Ovary (tissue), 3 donors: ENCODE data around the gene ZNF639.
"Not testable (repeated sequence)": the region's sequence is repeated elsewhere in the genome, so short reads cannot be mapped to it uniquely, and the experiment has no call there.

Experiments
- CTCF ChIP-seq, 3 donors: fragments of 450-650 bp in 2 of 3; fragments of 200-600 bp in 1 of 3; IDR thresholded peaks; one replicate each; pipeline versions ENCODE4 v1.5.1 to v1.8.0; 2016 to 2022; ENCODE audit warnings: antibody characterized with exemption in 3 of 3, mild to moderate bottlenecking in 1 of 3
- EP300 ChIP-seq: sonication (generic); formaldehyde crosslinking; IDR thresholded peaks from one replicate; pipeline ENCODE4 v1.6.1; 2017; ENCODE audit warnings: antibody characterized with exemption
- POLR2A ChIP-seq: fragments of 450-650 bp; IDR thresholded peaks from one replicate; pipeline ENCODE4 v1.6.1; 2017; ENCODE audit warnings: antibody characterized with exemption, mild to moderate bottlenecking, moderate library complexity
- donor health status: DM: no; HTN: no; CAD: no.

DNA sequence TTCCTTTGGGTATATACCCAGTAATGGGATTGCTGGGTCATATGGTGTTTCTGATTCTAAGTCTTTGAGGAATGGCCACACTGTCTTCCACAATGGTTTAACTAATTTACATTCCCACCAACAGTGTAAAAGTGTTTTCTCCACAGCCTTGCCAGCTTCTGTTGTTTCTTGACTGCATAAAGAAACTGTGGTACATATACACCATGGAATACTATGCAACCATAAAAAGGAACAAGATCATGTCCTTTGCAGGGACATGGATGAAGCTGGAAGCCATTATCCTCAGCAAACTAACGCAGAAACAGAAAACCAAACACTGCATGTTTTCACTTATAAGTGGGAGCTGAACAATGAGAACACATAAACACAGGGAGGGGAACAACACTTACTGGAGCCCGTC is 15.5 kb upstream of the ZNF639 start:
- not testable (repeated sequence) for TF ChIP-seq POLR2A; CTCF (IDR thresholded peaks at IDR 0.05); EP300
